Measurements from ENCODE around the gene AP3M1. TPM values are rescaled to one million over a fixed set of nuclear protein-coding genes. Genes with fewer than 3 reads are reported as not detected.

Gene AP3M1
- total RNA-seq, 1 donor from 2014 or later: 33.7 TPM

DNA sequence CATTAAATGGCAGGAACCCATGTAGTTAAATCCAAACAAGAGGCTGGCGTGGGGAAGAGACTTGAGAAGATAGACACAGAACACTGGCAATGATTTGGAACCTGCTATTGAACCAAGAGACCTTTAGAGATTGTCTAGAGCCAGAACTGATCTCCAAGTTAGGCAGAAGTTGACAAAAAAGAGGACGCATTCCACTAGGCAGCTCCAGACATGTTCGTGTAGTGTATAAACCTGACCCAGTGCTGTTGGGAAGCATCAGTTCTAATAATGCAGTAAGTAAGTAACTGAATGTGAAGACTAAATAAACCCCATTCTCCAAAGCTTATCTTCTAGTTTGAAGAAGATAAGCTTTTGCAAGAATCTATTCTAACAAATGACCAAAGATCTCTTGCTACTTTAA, 50.8 kb downstream of the AP3M1 start:
- Histone ChIP-seq H3K4me3 (no peak overlapping the region), H3K4me1 (no peaks in the 10 kb centered on the region), H3K27ac (no peak overlapping the region), H3K27me3 (ENCODE audit: low read depth) (no peaks in the 10 kb centered on the region), H3K36me3 (peaks cover 98% of the 10 kb centered on the region), H3K9me3 (no peaks in the 10 kb centered on the region)
- DNase-seq: no peak
- ATAC-seq: no peak
- TF ChIP-seq, protein P1, sequence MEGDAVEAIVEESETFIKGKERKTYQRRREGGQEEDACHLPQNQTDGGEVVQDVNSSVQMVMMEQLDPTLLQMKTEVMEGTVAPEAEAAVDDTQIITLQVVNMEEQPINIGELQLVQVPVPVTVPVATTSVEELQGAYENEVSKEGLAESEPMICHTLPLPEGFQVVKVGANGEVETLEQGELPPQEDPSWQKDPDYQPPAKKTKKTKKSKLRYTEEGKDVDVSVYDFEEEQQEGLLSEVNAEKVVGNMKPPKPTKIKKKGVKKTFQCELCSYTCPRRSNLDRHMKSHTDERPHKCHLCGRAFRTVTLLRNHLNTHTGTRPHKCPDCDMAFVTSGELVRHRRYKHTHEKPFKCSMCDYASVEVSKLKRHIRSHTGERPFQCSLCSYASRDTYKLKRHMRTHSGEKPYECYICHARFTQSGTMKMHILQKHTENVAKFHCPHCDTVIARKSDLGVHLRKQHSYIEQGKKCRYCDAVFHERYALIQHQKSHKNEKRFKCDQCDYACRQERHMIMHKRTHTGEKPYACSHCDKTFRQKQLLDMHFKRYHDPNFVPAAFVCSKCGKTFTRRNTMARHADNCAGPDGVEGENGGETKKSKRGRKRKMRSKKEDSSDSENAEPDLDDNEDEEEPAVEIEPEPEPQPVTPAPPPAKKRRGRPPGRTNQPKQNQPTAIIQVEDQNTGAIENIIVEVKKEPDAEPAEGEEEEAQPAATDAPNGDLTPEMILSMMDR (IDR thresholded peaks at IDR 0.05): no peak
- intact Hi-C loops (cut with DNase I): no loop called here

DNA sequence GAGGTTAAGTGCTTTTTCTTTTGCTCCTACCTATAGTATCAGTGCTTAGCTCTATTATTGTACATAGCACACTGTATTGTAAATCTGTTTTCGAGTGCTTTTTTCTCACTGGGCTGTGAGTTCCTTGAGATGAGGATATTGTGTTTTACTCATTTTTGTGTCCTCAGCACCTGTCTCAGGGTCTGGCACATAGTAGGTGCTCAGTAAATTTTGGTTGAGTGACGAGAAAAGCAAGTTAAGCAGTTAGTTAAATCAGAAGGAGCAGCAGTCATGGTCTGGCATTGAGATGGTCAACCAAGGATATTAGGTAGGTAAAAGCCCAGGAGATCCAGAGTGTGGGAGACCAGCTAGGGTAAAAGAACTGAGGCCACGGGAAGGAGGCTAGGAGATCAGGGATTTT, 51.2 kb downstream of the AP3M1 start:
- Histone ChIP-seq H3K36me3 (peaks cover 98% of the 10 kb centered on the region), H3K4me3 (no peak overlapping the region), H3K9me3 (no peaks in the 10 kb centered on the region), H3K27me3 (ENCODE audit: low read depth) (no peaks in the 10 kb centered on the region), H3K27ac (no peak overlapping the region), H3K4me1 (no peaks in the 10 kb centered on the region)
- DNase-seq (no peak), ATAC-seq (no peak)
- intact Hi-C loops (cut with DNase I): no loop called here
- TF ChIP-seq, protein P1 (IDR thresholded peaks at IDR 0.05): no peak

DNA sequence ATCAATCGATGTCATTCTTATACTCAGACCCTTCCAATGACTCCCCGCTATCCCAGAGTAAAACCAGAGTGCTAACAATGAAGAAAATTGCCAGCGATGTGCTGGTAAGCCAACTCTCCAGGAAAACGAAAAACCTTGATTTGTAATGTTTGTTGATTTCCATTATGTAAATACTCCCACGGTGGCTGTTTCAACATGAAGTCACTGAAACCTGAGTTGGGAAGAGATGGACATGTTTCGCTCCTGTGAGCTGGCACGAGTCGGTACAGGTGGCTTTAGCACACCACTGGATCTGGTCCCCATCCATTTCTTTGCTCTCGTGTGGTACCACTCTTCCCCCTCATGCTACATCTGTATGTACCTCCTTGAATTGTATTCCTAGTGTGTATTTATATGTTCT, 52.9 kb downstream of the AP3M1 start:
- Histone ChIP-seq H3K36me3 (peaks cover 98% of the 10 kb centered on the region), H3K27ac (no peak overlapping the region), H3K4me3 (no peak overlapping the region), H3K4me1 (no peaks in the 10 kb centered on the region), H3K27me3 (ENCODE audit: low read depth) (no peaks in the 10 kb centered on the region), H3K9me3 (no peaks in the 10 kb centered on the region)
- TF ChIP-seq, protein P1 (IDR thresholded peaks at IDR 0.05): no peak
- intact Hi-C loops (cut with DNase I): no loop called here
- ATAC-seq (no peak), DNase-seq (no peak)

DNA sequence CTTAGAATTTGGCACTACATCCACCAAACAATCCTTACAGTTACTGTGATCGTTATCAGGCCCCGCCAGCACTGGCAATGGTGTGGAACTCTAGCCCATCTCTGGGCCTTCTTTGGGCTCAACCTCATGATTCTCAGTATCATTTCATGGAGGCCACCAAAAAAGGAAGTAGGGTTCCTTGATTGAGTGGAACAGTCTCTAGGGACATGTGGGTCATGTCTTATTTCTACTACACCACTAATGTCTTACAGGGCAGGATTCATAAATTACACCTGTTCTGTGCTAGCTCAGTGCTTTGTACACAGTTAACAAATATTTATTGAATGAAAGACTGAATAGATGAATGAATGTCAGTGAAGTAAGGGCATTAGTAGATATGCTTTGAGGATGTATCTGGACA, 53.9 kb downstream of the AP3M1 start:
- TF ChIP-seq, protein P1 (IDR thresholded peaks at IDR 0.05): no peak
- intact Hi-C loops (cut with DNase I): no loop called here

DNA sequence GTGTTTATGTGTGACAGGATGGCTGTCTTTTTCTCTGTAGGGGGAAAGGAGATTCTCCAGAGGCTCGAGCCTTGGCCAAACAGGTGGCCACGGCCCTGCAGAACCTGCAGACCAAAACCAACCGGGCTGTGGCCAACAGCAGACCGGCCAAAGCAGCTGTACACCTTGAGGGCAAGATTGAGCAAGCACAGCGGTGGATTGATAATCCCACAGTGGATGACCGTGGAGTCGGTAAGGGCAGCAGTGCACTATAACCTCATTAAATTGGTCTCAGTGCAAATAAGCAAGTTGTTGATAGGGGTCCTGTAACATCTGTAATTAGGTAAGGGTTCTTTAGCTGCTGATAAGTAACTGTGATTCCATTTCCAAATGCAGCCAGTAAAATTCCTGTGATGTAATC, 56.4 kb downstream of the AP3M1 start:
- intact Hi-C loops (cut with DNase I): no loop called here
- no peaks in the 10 kb centered on the region for H3K9me3 ChIP-seq

More for the DNA sequence above, 53.9 kb downstream of the AP3M1 start:
- no peak overlapping the region for H3K4me3 ChIP-seq
- H3K27me3 ChIP-seq (ENCODE audit: low read depth): no peaks in the 10 kb centered on the region
- ATAC-seq: no peak
- H3K9me3 ChIP-seq: no peaks in the 10 kb centered on the region
- H3K27ac ChIP-seq: no peak overlapping the region
- peaks cover 98% of the 10 kb centered on the region for H3K36me3 ChIP-seq
- H3K4me1 ChIP-seq: no peaks in the 10 kb centered on the region
- DNase-seq: no peak

More for the DNA sequence above, 56.4 kb downstream of the AP3M1 start:
- DNase-seq (no peak), ATAC-seq (no peak)
- Histone ChIP-seq H3K4me1 (no peaks in the 10 kb centered on the region), H3K4me3 (no peak overlapping the region), H3K27ac (no peak overlapping the region), H3K27me3 (ENCODE audit: low read depth) (no peaks in the 10 kb centered on the region), H3K36me3 (peaks cover 99% of the 10 kb centered on the region)
- TF ChIP-seq, protein P1 (IDR thresholded peaks at IDR 0.05): no peak

Data from lower lobe of right lung (tissue), 2 donors.